Sigmoid colon (tissue), 7 donors: Measurements from ENCODE around the gene PRAME. TPM values are rescaled to one million over a fixed set of nuclear protein-coding genes. Genes with fewer than 3 reads are reported as not detected.

ENCODE experiments used
- DNase-seq: peaks from one replicate; pipeline ENCODE4 v3.0.0-alpha.2; 2019
- H3K27ac ChIP-seq, 4 donors: fragments of 200-600 bp; sonication (generic); one replicate each; pipeline ENCODE4 v1.5.1; 2016 to 2019; ENCODE audit warnings: mild to moderate bottlenecking in 1 of 4
- H3K27me3 ChIP-seq, 3 donors: fragments of 200-600 bp; sonication (generic); one replicate each; pipeline ENCODE4 v1.5.1; 2019; ENCODE audit warnings: mild to moderate bottlenecking in 1 of 3
- H3K36me3 ChIP-seq, 4 donors: fragments of 200-600 bp; sonication (generic); one replicate each; pipeline ENCODE4 v1.5.1; 2016 to 2019
- H3K4me1 ChIP-seq, 4 donors: fragments of 200-600 bp; sonication (generic); one replicate each; pipeline ENCODE4 v1.5.1; 2017 to 2019
- H3K4me3 ChIP-seq, 4 donors: fragments of 200-600 bp; sonication (generic); one replicate each; pipeline ENCODE4 v1.5.1; 2017 to 2019; ENCODE audit warnings: mild to moderate bottlenecking in 2 of 4, moderate library complexity in 1 of 4
- H3K9me3 ChIP-seq, 4 donors: fragments of 200-600 bp in 3 of 4; sonication (generic) in 3 of 4; one replicate each; pipeline versions ENCODE4 v1.5.1 to v1.6.1; 2013 to 2019
- EP300 ChIP-seq, 4 donors: sonication (generic); formaldehyde crosslinking; IDR thresholded peaks; one replicate each; pipeline ENCODE4 v1.6.1; 2017; ENCODE audit warnings: antibody characterized with exemption in 4 of 4
- POLR2A ChIP-seq, 2 donors: fragments of 450-650 bp; IDR thresholded peaks; one replicate each; pipeline ENCODE4 v1.6.1; 2016; ENCODE audit warnings: antibody characterized with exemption in 2 of 2, mild to moderate bottlenecking in 2 of 2, moderate library complexity in 2 of 2
- POLR2AphosphoS5 ChIP-seq, 4 donors: sonication (generic); formaldehyde crosslinking; IDR thresholded peaks; one replicate each; pipeline ENCODE4 v1.6.1; 2017; ENCODE audit warnings: antibody characterized with exemption in 4 of 4
- WGBS, 2 donors: extraction: QIAGEN DNeasy Blood & Tissue Kit; methylation state at CpG; one replicate each; pipeline ENCODE4 v1.1.7; 2013; 5-methylcytosine and 5-hydroxymethylcytosine counted together
- intact Hi-C: fragments of 100-400 bp; cut with DNase I; formaldehyde crosslinking; loops from one replicate; pipeline ENCODE4 v1.15.1; 2023
- polyA plus RNA-seq, 3 donors: library from polyadenylated mRNA; stranded (reverse); fragments of 200-250 nt; gene quantifications; one replicate each; pipeline ENCODE4 v1.2.3, GENCODE V29; 2013
- total RNA-seq, 4 donors: library from RNA; depleted of rRNA; stranded (reverse); fragments of >200 nt; gene quantifications; one replicate each; pipeline ENCODE4 v1.1.0, GENCODE V29; 2016
- TF ChIP-seq, protein P1 (sequence below), 4 experiments: fragments of 450-650 bp in 3 of 4; fragments of 200-600 bp in 1 of 4; IDR thresholded peaks; one replicate each; pipeline ENCODE4 v1.5.1; 2016 to 2019; ENCODE audit warnings: antibody characterized with exemption in 4 of 4, mild to moderate bottlenecking in 3 of 4, moderate library complexity in 2 of 4
- donor health status: healthy with polysubstance abuse.
- donor health status: Bipolar disorder and iron deficiency.
- donor health status: healthy.

PRAME gene
- total and polyA plus RNA-seq, 7 donors = 0.06 to 0.16 TPM; not detected in 5

DNA sequence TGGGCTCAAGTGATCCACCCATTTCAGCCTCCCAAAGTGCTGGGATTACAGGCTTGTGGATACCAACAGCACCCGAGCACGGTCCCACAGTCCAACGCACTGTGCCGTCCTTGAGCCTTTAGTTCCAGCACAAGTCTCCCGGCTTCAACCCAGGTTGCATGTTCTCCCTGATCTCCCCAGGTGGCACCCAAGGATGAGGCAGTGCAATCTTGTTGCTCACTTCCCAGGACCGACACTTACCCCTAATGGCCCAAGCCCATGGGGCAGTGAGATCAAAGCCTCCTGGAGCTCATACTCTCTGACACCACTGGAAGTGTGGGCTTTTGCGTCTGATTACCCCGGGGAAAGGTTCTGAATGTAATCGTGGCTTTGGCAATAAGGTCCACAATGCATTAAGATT, 3.5 kb downstream of the PRAME start:
- intact Hi-C loops = no loop called here
- 90 to 93% methylated on average over 9 of the region's 9 CpGs for WGBS, 2 donors
- Histone ChIP-seq H3K9me3 (no peaks in the 10 kb centered on the region), H3K27ac (no peak overlapping the region), H3K4me1 (peaks cover 0 to 8% (median 2%) of the 10 kb centered on the region in 4 donors), H3K36me3 (no peaks in the 10 kb centered on the region), H3K4me3 (no peak overlapping the region), H3K27me3 (peaks cover 0 to 4% (median 0%) of the 10 kb centered on the region in 3 donors)
- no peak for DNase-seq
- TF ChIP-seq, protein P1, sequence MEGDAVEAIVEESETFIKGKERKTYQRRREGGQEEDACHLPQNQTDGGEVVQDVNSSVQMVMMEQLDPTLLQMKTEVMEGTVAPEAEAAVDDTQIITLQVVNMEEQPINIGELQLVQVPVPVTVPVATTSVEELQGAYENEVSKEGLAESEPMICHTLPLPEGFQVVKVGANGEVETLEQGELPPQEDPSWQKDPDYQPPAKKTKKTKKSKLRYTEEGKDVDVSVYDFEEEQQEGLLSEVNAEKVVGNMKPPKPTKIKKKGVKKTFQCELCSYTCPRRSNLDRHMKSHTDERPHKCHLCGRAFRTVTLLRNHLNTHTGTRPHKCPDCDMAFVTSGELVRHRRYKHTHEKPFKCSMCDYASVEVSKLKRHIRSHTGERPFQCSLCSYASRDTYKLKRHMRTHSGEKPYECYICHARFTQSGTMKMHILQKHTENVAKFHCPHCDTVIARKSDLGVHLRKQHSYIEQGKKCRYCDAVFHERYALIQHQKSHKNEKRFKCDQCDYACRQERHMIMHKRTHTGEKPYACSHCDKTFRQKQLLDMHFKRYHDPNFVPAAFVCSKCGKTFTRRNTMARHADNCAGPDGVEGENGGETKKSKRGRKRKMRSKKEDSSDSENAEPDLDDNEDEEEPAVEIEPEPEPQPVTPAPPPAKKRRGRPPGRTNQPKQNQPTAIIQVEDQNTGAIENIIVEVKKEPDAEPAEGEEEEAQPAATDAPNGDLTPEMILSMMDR (IDR thresholded peaks at IDR 0.05) = no peak
- TF ChIP-seq EP300 (IDR thresholded peaks at IDR 0.05) (no peak), POLR2AphosphoS5 (IDR thresholded peaks at IDR 0.05) (no peak), POLR2A (IDR thresholded peaks at IDR 0.05) (no peak)

DNA sequence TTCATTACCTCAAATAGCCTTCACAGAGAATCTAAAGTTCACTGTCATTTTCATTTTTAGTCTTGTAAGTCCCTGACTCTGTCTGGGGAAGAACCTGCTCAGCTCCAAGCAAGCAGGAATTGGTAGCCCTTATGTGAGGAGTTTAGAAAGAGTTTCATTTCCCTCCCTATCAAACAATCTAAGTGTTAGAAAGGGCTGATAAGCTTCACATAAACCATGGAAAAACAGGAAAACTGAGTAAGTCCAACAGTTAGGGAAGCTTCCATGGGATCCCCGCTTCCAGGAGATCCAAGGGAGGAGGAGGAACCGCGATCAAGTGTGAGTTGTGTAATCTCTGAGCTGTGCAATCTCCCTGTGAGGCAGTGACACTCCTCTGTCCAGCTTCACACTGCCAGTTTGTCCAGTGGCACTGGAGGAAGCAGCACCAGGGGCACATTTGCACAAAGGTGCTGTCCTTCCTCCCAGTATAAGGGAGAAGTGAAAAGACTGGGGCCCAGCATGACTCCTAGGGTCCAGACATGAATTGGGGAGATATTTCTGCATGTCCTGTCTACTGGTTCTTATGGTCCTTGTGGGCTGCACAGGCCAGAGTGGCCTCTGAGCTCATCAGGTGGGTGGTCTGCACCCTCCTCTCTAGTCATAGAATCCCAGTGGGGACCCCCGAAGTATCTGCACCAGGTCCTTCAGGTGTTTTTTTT, 4.3 kb downstream of the PRAME start:
- no peak for DNase-seq
- Histone ChIP-seq H3K36me3 (no peaks in the 10 kb centered on the region), H3K4me3 (no peak overlapping the region), H3K27me3 (peaks cover 0 to 4% (median 0%) of the 10 kb centered on the region in 3 donors), H3K9me3 (no peaks in the 10 kb centered on the region), H3K27ac (no peak overlapping the region), H3K4me1 (peaks cover 0 to 8% (median 2%) of the 10 kb centered on the region in 4 donors)
- TF ChIP-seq EP300 (IDR thresholded peaks at IDR 0.05) (no peak), POLR2A (IDR thresholded peaks at IDR 0.05) (no peak), POLR2AphosphoS5 (IDR thresholded peaks at IDR 0.05) (no peak)
- TF ChIP-seq, protein P1 (IDR thresholded peaks at IDR 0.05) = no peak
- intact Hi-C loops = no loop called here
- WGBS, 2 donors = 77 to 87% methylated on average over 4 of the region's 4 CpGs

DNA sequence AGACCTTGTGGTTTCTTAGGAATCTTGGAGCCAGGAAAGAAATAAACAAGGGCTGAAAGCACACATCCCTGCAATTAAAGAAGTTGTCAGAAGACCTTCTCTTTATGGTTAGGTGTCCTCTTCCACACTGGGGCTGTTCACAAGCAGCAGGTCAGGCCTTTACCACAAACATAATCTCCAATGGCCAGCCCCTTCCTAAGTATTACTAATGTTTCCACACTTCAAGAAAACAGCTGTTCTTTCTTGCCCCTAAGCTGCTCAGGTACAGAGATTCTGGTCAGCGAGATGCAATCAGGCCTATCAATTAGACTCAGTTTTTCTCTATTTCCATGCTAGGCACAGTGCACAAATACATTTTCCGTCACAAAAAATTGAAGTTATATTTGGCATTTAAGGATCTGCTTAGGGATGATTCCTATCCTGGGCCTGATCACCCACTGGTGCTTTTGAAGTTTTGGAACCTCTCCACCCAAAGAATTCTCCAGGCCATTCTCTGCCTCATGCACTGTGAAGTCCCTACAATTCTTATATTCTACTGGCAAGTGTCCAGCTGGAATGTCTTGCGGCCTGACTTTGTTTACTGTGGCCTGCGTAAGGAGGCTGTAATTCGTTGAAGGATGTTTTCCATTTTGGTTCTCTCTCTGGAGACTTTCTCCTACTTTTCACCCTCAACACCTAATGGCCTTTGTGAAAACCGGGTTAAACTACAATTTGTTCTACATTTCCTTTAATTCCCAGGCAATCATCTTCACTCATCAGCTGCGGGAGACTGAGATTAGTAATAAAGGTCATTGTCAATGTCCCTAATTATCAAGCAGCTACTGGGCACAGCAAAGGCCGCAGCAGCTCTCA, 5.1 kb downstream of the PRAME start:
- intact Hi-C loops = no loop called here
- Histone ChIP-seq H3K4me3 (no peak overlapping the region), H3K4me1 (peaks cover 0 to 8% (median 2%) of the 10 kb centered on the region in 4 donors), H3K27me3 (peaks cover 0 to 2% (median 0%) of the 10 kb centered on the region in 3 donors), H3K36me3 (no peaks in the 10 kb centered on the region), H3K27ac (no peak overlapping the region), H3K9me3 (no peaks in the 10 kb centered on the region)
- no peak for DNase-seq
- TF ChIP-seq EP300 (IDR thresholded peaks at IDR 0.05) = no peak
- WGBS, 2 donors = 59% methylated on average over 8 of the region's 8 CpGs

DNA sequence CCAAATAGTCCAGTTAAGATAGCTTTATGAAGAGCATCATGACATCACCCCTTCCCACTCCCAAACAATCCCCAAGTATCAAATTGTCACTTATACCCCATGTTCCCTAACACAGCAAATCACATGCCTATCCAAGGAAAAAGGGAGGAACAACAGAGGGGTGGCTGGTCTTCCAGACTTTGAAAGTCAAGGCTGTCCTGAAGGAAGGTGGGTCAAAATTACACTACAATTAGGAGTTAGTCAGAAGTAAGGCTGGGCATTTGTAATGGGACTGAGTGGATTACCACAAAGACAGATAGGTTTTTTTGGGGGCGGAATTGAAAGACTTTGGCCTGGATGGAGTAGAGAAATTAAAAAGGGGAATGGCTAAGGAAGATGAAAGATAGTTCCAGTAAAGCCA, 5.9 kb downstream of the PRAME start:
- no peaks in the 10 kb centered on the region for H3K9me3 ChIP-seq
- intact Hi-C loops = no loop called here
- no peak for DNase-seq
- H3K27ac ChIP-seq = no peak overlapping the region
- no peak overlapping the region for H3K4me3 ChIP-seq
- 93 to 94% methylated on average over 1 of the region's 1 CpG for WGBS, 2 donors
- no peaks in the 10 kb centered on the region for H3K27me3 ChIP-seq
- peaks cover 0 to 8% (median 2%) of the 10 kb centered on the region in 4 donors for H3K4me1 ChIP-seq
- TF ChIP-seq POLR2AphosphoS5 (IDR thresholded peaks at IDR 0.05) (no peak), POLR2A (IDR thresholded peaks at IDR 0.05) (no peak), EP300 (IDR thresholded peaks at IDR 0.05) (no peak)
- TF ChIP-seq, protein P1 (IDR thresholded peaks at IDR 0.05) = no peak
- no peaks in the 10 kb centered on the region for H3K36me3 ChIP-seq

DNA sequence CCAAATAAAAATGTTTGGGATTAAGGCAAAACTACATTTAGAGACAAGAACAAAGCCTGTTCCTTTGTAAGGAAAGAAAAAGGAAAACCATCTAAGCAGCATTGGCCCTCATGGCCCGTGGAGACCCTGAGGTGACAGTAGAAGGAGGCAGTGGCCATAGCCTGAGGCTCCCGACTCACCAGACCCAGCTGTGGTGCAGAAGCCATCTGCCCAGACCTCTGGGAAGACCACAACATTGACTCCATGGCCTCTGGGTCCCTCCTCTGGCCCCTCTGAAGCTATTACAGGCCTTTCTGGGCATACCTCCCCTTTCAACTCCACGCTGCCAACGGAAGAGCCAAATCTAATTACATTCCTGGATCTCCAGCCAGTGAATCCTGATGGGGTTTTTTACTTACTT, 6.4 kb downstream of the PRAME start:
- Histone ChIP-seq H3K4me3 (no peak overlapping the region), H3K27me3 (no peaks in the 10 kb centered on the region), H3K36me3 (no peaks in the 10 kb centered on the region), H3K4me1 (peaks cover 0 to 8% (median 2%) of the 10 kb centered on the region in 4 donors), H3K9me3 (no peaks in the 10 kb centered on the region), H3K27ac (no peak overlapping the region)
- 69 to 72% methylated on average over 4 of the region's 4 CpGs for WGBS, 2 donors
- intact Hi-C loops = no loop called here
- no peak for DNase-seq
- TF ChIP-seq EP300 (IDR thresholded peaks at IDR 0.05) = no peak
- TF ChIP-seq POLR2AphosphoS5 (IDR thresholded peaks at IDR 0.05) = no peak
- no peak for TF ChIP-seq POLR2A (IDR thresholded peaks at IDR 0.05)
- TF ChIP-seq, protein P1 (IDR thresholded peaks at IDR 0.05) = no peak
